ENCODE measurements around the gene KCNAB1. TPM values are rescaled to one million over a fixed set of nuclear protein-coding genes. Genes with fewer than 3 reads are reported as not detected.

Gene KCNAB1
- total and polyA plus RNA-seq, 4 experiments from 2014 or later, result 0.40 to 0.58 TPM; not detected in 2

DNA sequence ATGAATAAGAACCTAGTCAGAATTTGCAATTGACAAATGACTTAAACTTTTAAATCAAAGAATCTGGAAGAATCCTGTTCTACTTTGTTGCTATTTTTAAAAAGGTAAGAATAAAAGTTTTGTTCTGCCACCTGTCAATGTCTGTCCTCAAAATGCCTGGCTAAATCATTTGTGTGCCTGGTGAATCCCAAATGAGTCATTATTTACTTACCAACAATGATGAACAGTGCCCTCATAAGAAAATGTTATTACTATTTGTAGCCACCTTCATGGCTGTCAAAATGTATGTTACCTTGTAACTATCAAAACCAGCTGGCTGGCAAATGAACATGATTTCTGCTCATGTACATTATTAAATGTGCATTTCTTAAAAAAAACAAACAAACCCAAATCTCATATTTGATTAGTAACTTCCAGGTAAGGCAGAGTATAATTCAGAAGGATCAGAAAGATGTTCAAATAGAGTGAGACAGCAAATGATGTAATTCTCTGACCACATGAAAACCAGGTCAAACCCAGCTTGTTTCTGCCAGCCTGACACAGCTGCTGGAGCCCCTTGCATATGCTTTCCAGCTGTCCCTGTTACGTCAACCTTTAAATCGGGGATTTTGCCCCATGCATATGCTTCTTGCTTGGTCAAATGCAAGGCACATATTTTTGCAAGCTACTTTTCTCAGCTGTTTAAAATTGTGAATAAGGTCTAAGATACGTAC, 296.6 kb downstream of the KCNAB1 start:
- Histone ChIP-seq H3K4me3 (ENCODE audit: low read length in 2 of 2) (no peak overlapping the region), H3K4me1 (ENCODE audit: insufficient read depth, low read length) (no peaks in the 10 kb centered on the region), H3K36me3 (ENCODE audit: insufficient read depth, low read length) (no peaks in the 10 kb centered on the region), H3K27ac (ENCODE audit: low read depth, low read length) (no peak overlapping the region), H3K27me3 (ENCODE audit: insufficient read depth, low read length) (no peaks in the 10 kb centered on the region), H3K9me3 (ENCODE audit: control insufficient read depth in 1 of 2, low read length in 2 of 2) (no peaks in the 10 kb centered on the region)
- POLR2A ChIA-PET (ENCODE audit: partially characterized antibody), result no interaction called here
- no peak overlapping the region for H3K27ac Mint-ChIP-seq
- no peak for DNase-seq
- no peaks in the 10 kb centered on the region for H3K9me3 Mint-ChIP-seq
- H3K36me3 Mint-ChIP-seq, result no peaks in the 10 kb centered on the region
- intact Hi-C loops (cut with micrococcal nuclease), result no loop called here
- no peaks in the 10 kb centered on the region for H3K4me1 Mint-ChIP-seq
- CTCF ChIA-PET (ENCODE audit: partially characterized antibody), result no interaction called here
- H3K27me3 Mint-ChIP-seq, result peaks cover 4 to 7% of the 10 kb centered on the region in 2 donors
- no peak overlapping the region for H3K4me3 Mint-ChIP-seq

DNA sequence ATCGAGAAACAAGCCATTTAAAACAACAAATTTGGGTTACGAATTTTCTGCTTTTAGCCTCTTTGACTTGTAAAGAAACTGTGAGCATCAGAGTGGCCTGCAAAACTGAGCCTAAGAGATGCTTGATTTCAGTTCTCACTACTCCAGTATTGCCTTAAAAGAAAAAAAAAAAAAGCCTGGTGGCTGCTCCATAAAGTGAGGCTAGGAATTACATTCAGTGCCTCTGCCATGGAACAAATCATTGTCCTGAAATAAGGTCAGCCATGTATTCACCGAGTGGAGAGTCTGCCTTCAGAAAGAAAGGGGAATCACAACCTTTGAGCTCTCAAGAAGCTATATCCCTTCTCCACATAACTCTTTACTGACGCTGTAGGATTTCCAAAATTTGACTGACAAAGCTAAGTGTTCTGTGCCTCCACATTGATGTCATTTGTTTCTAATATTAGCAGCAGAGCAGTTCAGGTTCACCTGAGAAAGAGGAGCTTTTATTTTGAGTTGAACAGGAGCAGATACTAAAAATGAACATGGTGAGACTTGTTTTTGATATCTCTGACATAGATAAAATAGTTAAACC, 297.3 kb downstream of the KCNAB1 start:
- H3K4me1 ChIP-seq (ENCODE audit: insufficient read depth, low read length), result no peaks in the 10 kb centered on the region
- Mint-ChIP-seq H3K4me3 (no peak overlapping the region), H3K27me3 (peaks cover 4 to 5% of the 10 kb centered on the region in 2 donors), H3K36me3 (no peaks in the 10 kb centered on the region), H3K27ac (no peak overlapping the region), H3K4me1 (no peaks in the 10 kb centered on the region), H3K9me3 (no peaks in the 10 kb centered on the region)
- POLR2A ChIA-PET (ENCODE audit: partially characterized antibody), result no interaction called here
- DNase-seq, result no peak
- intact Hi-C loops (cut with micrococcal nuclease), result no loop called here
- H3K9me3 ChIP-seq (ENCODE audit: control insufficient read depth in 1 of 2, low read length in 2 of 2), result no peaks in the 10 kb centered on the region
- no peak overlapping the region for H3K27ac ChIP-seq (ENCODE audit: low read depth, low read length)
- CTCF ChIA-PET (ENCODE audit: partially characterized antibody), result interaction anchor here (0.8 to 1.0 kb wide), 2 partner anchors 15 to 33 kb away, joined by 3 read pairs; no protein-coding TSS in a partner anchor
- no peaks in the 10 kb centered on the region for H3K27me3 ChIP-seq (ENCODE audit: insufficient read depth, low read length)
- no peaks in the 10 kb centered on the region for H3K36me3 ChIP-seq (ENCODE audit: insufficient read depth, low read length)
- H3K4me3 ChIP-seq (ENCODE audit: low read length in 2 of 2), result no peak overlapping the region

DNA sequence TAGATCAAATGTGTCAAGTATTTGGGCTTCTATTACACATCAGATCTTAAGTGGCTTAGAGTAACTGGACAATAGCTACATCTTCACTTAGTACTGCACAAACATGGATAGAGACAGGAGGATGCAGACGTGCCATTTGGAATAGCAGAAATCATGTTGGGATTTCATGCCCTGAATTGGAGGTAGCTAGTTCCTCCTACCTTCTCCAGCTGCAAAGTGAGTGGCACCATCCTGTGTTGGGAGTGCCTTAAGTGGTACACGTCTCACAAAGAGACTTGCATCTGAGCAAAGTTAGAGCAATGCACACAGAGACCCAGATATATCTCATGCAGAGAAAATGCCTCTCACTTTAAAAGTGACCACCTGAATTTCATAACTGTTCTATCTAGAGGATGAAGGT, 298.1 kb downstream of the KCNAB1 start:
- Histone ChIP-seq H3K27me3 (ENCODE audit: insufficient read depth, low read length) (no peaks in the 10 kb centered on the region), H3K36me3 (ENCODE audit: insufficient read depth, low read length) (no peaks in the 10 kb centered on the region), H3K27ac (ENCODE audit: low read depth, low read length) (no peak overlapping the region), H3K4me3 (ENCODE audit: low read length in 2 of 2) (no peak overlapping the region), H3K4me1 (ENCODE audit: insufficient read depth, low read length) (no peaks in the 10 kb centered on the region), H3K9me3 (ENCODE audit: control insufficient read depth in 1 of 2, low read length in 2 of 2) (no peaks in the 10 kb centered on the region)
- H3K4me1 Mint-ChIP-seq, result no peaks in the 10 kb centered on the region
- DNase-seq, result no peak
- ChIA-PET CTCF (ENCODE audit: partially characterized antibody) (interaction anchor here (0.8 to 1.0 kb wide), 2 partner anchors 14 to 32 kb away, joined by 3 read pairs; no protein-coding TSS in a partner anchor), POLR2A (ENCODE audit: partially characterized antibody) (no interaction called here)
- H3K36me3 Mint-ChIP-seq, result no peaks in the 10 kb centered on the region
- no peak overlapping the region for H3K4me3 Mint-ChIP-seq
- no peaks in the 10 kb centered on the region for H3K9me3 Mint-ChIP-seq
- H3K27ac Mint-ChIP-seq, result no peak overlapping the region
- intact Hi-C loops (cut with micrococcal nuclease), result no loop called here
- H3K27me3 Mint-ChIP-seq, result peaks cover 4% of the 10 kb centered on the region in 2 donors

DNA sequence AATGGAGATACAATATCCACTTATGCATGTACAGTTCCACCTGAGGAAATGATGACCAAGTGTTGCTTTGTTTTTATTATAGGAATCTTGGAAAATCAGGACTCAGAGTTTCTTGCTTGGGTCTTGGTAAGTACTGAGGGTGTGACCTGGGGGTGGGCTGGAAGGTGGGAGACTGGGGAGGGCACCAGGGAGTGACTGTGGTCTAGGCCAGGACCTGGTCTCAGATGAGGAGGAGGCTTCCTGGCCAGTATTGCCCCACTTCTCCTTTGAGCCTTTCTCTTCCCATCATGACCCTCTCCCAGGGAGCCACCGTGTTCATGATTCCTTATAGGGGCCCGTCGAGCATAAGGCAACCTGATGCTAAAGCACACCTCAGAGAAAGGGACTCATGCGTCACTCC, 301.2 kb downstream of the KCNAB1 start:
- intact Hi-C loops (cut with micrococcal nuclease), result no loop called here
- H3K4me3 Mint-ChIP-seq, result no peak overlapping the region
- no peaks in the 10 kb centered on the region for H3K36me3 ChIP-seq (ENCODE audit: insufficient read depth, low read length)

DNA sequence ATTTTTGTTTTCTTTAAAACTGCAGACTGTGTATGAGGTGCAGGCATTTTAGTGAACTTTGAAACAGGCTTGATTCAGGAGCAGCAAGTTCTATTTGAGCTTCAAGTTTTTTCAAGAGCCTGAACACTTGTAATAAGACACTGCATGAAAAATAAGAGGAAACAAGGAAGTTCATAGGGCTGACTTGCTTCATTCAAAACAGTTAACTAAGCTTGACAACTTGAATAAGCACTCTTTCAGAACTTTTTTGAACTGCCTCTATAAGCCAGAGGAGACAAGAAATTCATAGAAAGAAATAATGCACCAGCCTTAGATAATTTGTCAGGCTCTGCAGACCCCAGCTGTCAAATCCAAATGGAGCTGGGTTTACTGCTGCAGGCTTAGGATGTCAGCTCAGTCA, 304.4 kb downstream of the KCNAB1 start:
- H3K27ac Mint-ChIP-seq, result no peak overlapping the region
- DNase-seq, result no peak
- POLR2A ChIA-PET (ENCODE audit: partially characterized antibody), result no interaction called here

More for the DNA sequence above, 301.2 kb downstream of the KCNAB1 start:
- Histone ChIP-seq H3K4me3 (ENCODE audit: low read length in 2 of 2) (no peak overlapping the region), H3K9me3 (ENCODE audit: control insufficient read depth in 1 of 2, low read length in 2 of 2) (no peaks in the 10 kb centered on the region), H3K27me3 (ENCODE audit: insufficient read depth, low read length) (no peaks in the 10 kb centered on the region), H3K27ac (ENCODE audit: low read depth, low read length) (no peak overlapping the region), H3K4me1 (ENCODE audit: insufficient read depth, low read length) (no peaks in the 10 kb centered on the region)
- POLR2A ChIA-PET (ENCODE audit: partially characterized antibody), result no interaction called here
- Mint-ChIP-seq H3K4me1 (no peaks in the 10 kb centered on the region), H3K36me3 (no peaks in the 10 kb centered on the region), H3K27me3 (peaks cover 0 to 4% of the 10 kb centered on the region in 2 donors), H3K27ac (no peak overlapping the region), H3K9me3 (no peaks in the 10 kb centered on the region)
- DNase-seq, result no peak
- CTCF ChIA-PET (ENCODE audit: partially characterized antibody), result no interaction called here

DNA sequence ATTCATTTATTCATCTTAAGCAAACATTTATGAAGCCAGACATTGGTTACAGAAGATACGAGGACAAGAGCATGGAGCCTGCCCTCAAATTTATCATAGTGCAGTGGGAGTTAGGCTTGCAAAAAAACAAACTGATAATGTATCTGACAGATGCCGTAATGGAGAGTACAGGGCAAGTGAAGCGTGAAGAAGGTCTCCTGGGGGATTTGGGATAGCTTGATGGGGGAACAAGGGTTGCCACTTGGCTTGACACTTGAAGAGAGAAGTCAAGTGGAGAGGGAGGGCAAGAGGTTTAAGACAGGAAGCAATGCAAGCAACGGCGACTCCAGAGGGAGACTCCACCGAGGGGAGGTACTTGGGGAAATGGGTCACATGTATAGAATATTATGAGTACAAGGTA, 305.3 kb downstream of the KCNAB1 start:
- no peak overlapping the region for H3K4me3 ChIP-seq (ENCODE audit: low read length in 2 of 2)
- Mint-ChIP-seq H3K4me3 (no peak overlapping the region), H3K36me3 (no peaks in the 10 kb centered on the region), H3K27ac (no peak overlapping the region), H3K9me3 (no peaks in the 10 kb centered on the region), H3K4me1 (no peaks in the 10 kb centered on the region), H3K27me3 (peaks cover 0 to 2% of the 10 kb centered on the region in 2 donors)
- no peak overlapping the region for H3K27ac ChIP-seq (ENCODE audit: low read depth, low read length)
- DNase-seq, result no peak
- POLR2A ChIA-PET (ENCODE audit: partially characterized antibody), result no interaction called here
- no peaks in the 10 kb centered on the region for H3K9me3 ChIP-seq (ENCODE audit: control insufficient read depth in 1 of 2, low read length in 2 of 2)
- no peaks in the 10 kb centered on the region for H3K27me3 ChIP-seq (ENCODE audit: insufficient read depth, low read length)
- H3K36me3 ChIP-seq (ENCODE audit: insufficient read depth, low read length), result no peaks in the 10 kb centered on the region
- intact Hi-C loops (cut with micrococcal nuclease), result no loop called here
- H3K4me1 ChIP-seq (ENCODE audit: insufficient read depth, low read length), result no peaks in the 10 kb centered on the region
- CTCF ChIA-PET (ENCODE audit: partially characterized antibody), result no interaction called here

More for the DNA sequence above, 304.4 kb downstream of the KCNAB1 start:
- CTCF ChIA-PET (ENCODE audit: partially characterized antibody), result interaction anchor here (1.6 kb wide), 1 partner anchor 85 kb away, joined by 3 read pairs; no protein-coding TSS in a partner anchor
- H3K27me3 Mint-ChIP-seq, result no peaks in the 10 kb centered on the region
- no peaks in the 10 kb centered on the region for H3K36me3 Mint-ChIP-seq
- no peaks in the 10 kb centered on the region for H3K27me3 ChIP-seq (ENCODE audit: insufficient read depth, low read length)
- no peaks in the 10 kb centered on the region for H3K9me3 ChIP-seq (ENCODE audit: control insufficient read depth in 1 of 2, low read length in 2 of 2)
- H3K9me3 Mint-ChIP-seq, result no peaks in the 10 kb centered on the region
- H3K4me1 ChIP-seq (ENCODE audit: insufficient read depth, low read length), result no peaks in the 10 kb centered on the region
- intact Hi-C loops (cut with micrococcal nuclease), result no loop called here
- no peak overlapping the region for H3K4me3 Mint-ChIP-seq
- no peak overlapping the region for H3K27ac ChIP-seq (ENCODE audit: low read depth, low read length)
- H3K4me1 Mint-ChIP-seq, result no peaks in the 10 kb centered on the region
- H3K36me3 ChIP-seq (ENCODE audit: insufficient read depth, low read length), result no peaks in the 10 kb centered on the region
- H3K4me3 ChIP-seq (ENCODE audit: low read length in 2 of 2), result no peak overlapping the region

DNA sequence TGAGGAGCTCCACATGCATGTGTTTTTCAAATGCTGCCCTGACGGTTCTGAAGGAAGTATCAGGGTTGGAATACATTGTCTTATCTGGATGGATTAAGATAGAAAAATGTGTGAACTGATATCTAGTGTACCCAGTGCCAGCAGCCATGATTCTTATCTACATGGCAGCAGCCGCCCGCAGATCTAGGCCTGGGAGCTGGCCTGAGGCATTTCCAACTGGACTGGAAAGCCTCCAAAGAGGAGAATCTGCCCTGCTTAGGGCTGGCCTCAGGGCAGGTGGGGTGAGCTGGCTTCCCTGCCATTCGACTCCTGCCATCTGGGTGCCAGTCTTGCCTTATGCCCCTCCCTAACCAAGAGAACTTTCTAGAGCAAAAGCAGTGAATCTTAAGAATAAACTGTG, 308.7 kb downstream of the KCNAB1 start:
- no peaks in the 10 kb centered on the region for H3K36me3 Mint-ChIP-seq

More for the DNA sequence above, 308.7 kb downstream of the KCNAB1 start:
- DNase-seq, result no peak
- POLR2A ChIA-PET (ENCODE audit: partially characterized antibody), result no interaction called here
- Mint-ChIP-seq H3K4me1 (peaks cover 0 to 2% (median under 1%) of the 10 kb centered on the region in 4 donors), H3K27me3 (peaks cover 5 to 13% of the 10 kb centered on the region in 2 donors), H3K9me3 (peaks cover 0 to 1% (median 0%) of the 10 kb centered on the region in 8 donors), H3K27ac (no peak overlapping the region), H3K4me3 (no peak overlapping the region)
- intact Hi-C loops (cut with micrococcal nuclease), result no loop called here
- Histone ChIP-seq H3K36me3 (ENCODE audit: insufficient read depth, low read length) (no peaks in the 10 kb centered on the region), H3K4me3 (ENCODE audit: low read length in 2 of 2) (no peak overlapping the region), H3K27ac (ENCODE audit: low read depth, low read length) (no peak overlapping the region), H3K4me1 (ENCODE audit: insufficient read depth, low read length) (no peaks in the 10 kb centered on the region), H3K9me3 (ENCODE audit: control insufficient read depth in 1 of 2, low read length in 2 of 2) (no peaks in the 10 kb centered on the region), H3K27me3 (ENCODE audit: insufficient read depth, low read length) (no peaks in the 10 kb centered on the region)
- CTCF ChIA-PET (ENCODE audit: partially characterized antibody), result interaction anchor here (1.3 kb wide), 1 partner anchor 21 kb away, joined by 3 read pairs; no protein-coding TSS in a partner anchor

Measured in CD4-positive, alpha-beta memory T cell (primary cell).